Measurements from ENCODE around the gene DLEC1. TPM values are rescaled to one million over a fixed set of nuclear protein-coding genes. Genes with fewer than 3 reads are reported as not detected.

DLEC1 gene
- total RNA-seq, 4 donors from 2014 or later = 0.08 to 2.9 (median 0.57) TPM

DNA sequence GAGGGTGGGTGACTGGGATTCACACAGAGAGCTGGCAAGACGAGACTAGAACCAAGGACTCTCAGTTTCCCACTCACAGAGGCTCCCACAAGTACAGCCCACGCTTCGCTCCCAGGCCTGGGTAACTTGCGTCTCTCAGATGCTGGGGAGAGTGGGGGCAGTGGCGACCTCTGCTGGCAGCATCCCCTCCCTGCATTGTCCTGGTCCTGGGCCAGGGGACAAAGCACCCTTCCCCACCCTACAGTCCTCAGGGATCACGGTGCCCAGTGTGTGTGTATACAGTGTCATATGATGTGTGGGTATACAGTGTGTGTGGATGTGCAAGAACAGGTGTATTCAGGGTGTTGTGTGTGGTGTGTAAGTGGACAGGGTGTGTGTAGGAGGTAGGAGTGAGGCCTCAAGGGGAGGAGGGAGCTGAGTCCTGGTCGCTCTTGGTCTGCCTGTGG, 35.6 kb upstream of the DLEC1 start:
- no peak for DNase-seq (ENCODE audit: low spot score in 2 of 2)
- H3K4me3 ChIP-seq (ENCODE audit: low read depth, poor library complexity, severe bottlenecking) = no peak overlapping the region
- TF ChIP-seq, protein P1, sequence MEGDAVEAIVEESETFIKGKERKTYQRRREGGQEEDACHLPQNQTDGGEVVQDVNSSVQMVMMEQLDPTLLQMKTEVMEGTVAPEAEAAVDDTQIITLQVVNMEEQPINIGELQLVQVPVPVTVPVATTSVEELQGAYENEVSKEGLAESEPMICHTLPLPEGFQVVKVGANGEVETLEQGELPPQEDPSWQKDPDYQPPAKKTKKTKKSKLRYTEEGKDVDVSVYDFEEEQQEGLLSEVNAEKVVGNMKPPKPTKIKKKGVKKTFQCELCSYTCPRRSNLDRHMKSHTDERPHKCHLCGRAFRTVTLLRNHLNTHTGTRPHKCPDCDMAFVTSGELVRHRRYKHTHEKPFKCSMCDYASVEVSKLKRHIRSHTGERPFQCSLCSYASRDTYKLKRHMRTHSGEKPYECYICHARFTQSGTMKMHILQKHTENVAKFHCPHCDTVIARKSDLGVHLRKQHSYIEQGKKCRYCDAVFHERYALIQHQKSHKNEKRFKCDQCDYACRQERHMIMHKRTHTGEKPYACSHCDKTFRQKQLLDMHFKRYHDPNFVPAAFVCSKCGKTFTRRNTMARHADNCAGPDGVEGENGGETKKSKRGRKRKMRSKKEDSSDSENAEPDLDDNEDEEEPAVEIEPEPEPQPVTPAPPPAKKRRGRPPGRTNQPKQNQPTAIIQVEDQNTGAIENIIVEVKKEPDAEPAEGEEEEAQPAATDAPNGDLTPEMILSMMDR (IDR thresholded peaks at IDR 0.05) = peak in 1 of 3 donors; percentile 15
- no peak for TF ChIP-seq POLR2A (IDR thresholded peaks at IDR 0.05)
- intact Hi-C loops (cut with DNase I; ENCODE audit: low total_unique reads) = loop anchor here (10.0 kb wide), 1 partner anchor 111 kb away; no protein-coding TSS in a partner anchor
- WGBS, 2 donors = 43 to 51% methylated on average over 7 of the region's 7 CpGs

DNA sequence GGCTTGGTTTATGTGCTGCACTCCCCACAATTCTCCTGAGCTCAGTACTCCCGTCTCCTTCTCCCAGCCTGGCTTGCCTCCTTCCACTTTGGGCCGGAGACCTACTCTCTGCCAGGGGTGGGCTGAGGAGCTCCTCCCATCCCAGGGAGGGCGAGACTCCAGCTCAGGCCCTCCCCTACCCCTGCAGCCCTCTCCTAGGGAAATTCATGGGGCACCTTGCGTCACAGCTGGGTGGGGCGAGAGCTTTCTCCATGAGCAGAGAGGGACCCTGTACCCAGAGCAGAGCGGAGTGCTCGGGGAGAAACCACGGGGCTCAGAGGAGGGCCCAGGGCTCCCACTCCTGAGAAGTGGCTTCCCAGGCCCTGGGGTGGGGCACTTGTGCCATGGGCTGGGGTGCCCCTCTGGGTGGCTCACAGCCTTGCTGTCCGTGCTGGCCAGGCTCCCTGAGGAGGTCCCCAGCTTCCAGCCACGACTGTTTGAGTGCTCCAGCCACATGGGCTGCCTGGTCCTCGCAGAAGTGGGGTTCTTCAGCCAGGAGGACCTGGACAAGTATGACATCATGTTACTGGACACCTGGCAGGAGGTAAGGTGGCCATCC, 35.1 kb upstream of the DLEC1 start:
- intact Hi-C loops (cut with DNase I; ENCODE audit: low total_unique reads) = loop anchor here (10.0 kb wide), 1 partner anchor 111 kb away; no protein-coding TSS in a partner anchor

DNA sequence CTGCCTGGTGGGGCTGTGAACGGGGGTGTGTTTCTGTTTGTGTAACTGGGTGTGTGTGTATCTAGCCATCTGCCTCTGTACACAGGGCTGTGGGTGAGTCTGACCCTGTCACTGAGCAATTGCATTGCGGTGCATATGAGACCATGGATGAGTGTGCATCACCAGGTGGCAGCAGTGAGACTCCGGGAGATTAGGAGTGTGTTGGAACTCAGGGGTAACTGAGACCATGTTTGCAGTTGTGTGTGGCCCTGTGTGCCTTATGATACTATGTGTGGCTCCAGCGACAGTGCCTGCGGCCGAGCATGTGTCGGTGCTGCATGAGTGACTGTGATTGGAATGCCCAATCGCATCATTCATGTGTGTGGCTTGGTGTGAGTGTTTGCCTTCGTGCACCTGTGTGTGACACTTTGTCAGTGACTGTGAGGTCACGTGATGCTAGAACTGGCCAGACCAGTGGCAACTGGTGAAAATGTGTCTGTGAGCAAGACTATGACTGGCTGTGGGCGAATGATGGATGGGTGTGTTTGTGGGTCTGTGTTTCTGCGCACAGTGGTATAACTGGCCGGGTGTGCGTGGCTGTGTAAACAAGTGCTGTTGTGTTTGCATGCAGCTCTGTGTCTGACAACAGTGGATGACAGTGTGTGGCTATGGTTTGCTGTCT, 34.5 kb upstream of the DLEC1 start:
- TF ChIP-seq, protein P1 (IDR thresholded peaks at IDR 0.05) = no peak
- TF ChIP-seq POLR2A (IDR thresholded peaks at IDR 0.05) = no peak
- intact Hi-C loops (cut with DNase I; ENCODE audit: low total_unique reads) = loop anchor here (10.0 kb wide), 1 partner anchor 110 kb away; no protein-coding TSS in a partner anchor
- peak; percentile 78 to 93 for DNase-seq (ENCODE audit: low spot score in 2 of 2)
- WGBS, 2 donors = 57 to 70% methylated on average over 14 of the region's 14 CpGs
- H3K4me3 ChIP-seq (ENCODE audit: low read depth, poor library complexity, severe bottlenecking) = no peak overlapping the region

More for the DNA sequence above, 35.1 kb upstream of the DLEC1 start:
- H3K4me3 ChIP-seq (ENCODE audit: low read depth, poor library complexity, severe bottlenecking) = no peak overlapping the region
- DNase-seq (ENCODE audit: low spot score in 2 of 2) = no peak
- 72 to 80% methylated on average over 4 to 7 of the region's 11 CpGs for WGBS, 2 donors
- no peak for TF ChIP-seq POLR2A (IDR thresholded peaks at IDR 0.05)
- TF ChIP-seq, protein P1 (IDR thresholded peaks at IDR 0.05) = no peak

DNA sequence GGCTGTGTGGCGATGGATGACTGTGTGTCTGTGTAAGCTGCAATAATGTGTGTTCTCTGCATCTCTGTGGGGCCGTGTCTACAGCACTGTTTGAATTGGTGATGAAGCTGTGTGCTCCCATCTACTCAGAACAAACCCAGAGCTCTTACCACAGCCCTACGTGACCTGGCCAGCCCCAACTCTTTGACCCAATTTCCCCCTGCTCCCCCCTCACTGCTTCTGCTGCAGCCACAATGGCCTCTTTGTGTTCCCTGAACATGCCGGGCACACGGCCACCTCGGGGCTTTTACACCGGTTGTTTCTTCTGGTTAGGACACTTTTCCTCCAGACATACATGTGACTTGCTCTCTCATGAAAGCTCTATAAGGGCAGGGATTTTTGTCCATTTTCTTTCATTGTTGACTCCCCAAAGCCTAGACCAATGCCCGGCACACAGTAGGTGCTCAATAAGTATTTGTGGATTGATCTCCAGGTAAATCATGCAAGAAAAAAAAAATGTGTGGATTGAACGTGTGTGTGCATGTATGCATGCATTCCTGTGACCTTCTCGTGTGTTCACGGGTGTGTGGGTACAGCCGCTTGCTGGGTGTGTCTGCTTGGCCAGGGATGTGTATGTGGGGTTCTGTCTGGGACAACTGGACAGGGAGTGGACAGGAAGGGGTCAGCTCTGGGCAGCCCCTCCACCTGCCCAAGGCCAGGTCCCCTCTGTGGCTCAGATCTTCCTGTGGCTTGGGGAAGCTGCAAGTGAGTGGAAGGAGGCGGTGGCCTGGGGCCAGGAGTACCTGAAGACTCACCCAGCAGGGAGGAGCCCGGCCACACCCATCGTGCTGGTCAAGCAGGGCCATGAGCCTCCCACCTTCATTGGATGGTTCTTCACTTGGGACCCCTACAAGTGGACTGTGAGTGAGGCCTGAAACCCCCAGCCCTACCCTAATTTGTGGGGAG, 33.7 kb upstream of the DLEC1 start:
- 46 to 49% methylated on average over 15 of the region's 15 CpGs for WGBS, 2 donors
- no peak for TF ChIP-seq POLR2A (IDR thresholded peaks at IDR 0.05)
- TF ChIP-seq, protein P1 (IDR thresholded peaks at IDR 0.05) = no peak
- no peak for DNase-seq (ENCODE audit: low spot score in 2 of 2)
- no peak overlapping the region for H3K4me3 ChIP-seq (ENCODE audit: low read depth, poor library complexity, severe bottlenecking)
- intact Hi-C loops (cut with DNase I; ENCODE audit: low total_unique reads) = loop anchor here (10.0 kb wide), 1 partner anchor 109 kb away; no protein-coding TSS in a partner anchor

DNA sequence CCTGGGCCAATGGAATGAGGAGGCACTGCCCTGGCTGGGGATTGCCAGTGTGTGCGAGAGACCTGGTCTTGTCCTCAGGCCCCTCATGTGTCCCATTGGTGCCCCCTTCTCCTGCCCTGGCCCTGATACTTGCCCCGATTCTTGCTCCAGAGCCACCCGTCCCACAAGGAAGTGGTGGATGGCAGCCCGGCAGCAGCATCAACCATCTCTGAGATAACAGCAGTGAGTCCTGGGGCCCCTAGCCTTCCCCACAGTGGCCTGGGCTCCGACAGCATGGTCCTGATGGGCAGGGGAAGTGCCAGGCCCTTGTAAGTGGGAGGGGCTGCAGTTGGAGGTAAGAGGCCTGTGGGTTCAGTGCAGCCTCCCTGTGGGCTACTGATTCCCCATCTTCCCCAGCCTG, 33.0 kb upstream of the DLEC1 start:
- no peak for TF ChIP-seq POLR2A (IDR thresholded peaks at IDR 0.05)
- TF ChIP-seq, protein P1 (IDR thresholded peaks at IDR 0.05) = no peak
- 91 to 93% methylated on average over 5 of the region's 5 CpGs for whole genome bisulfite sequencing, 2 donors
- H3K4me3 ChIP-seq (ENCODE audit: low read depth, poor library complexity, severe bottlenecking) = no peak overlapping the region
- DNase-seq (ENCODE audit: low spot score in 2 of 2) = no peak
- intact Hi-C loops (cut with DNase I; ENCODE audit: low total_unique reads) = loop anchor here (10.0 kb wide), 1 partner anchor 109 kb away; no protein-coding TSS in a partner anchor

All from lower leg skin (tissue), 4 donors.